Neural cell (in vitro differentiated cells): ENCODE results near the gene SUGCT. TPM values are rescaled to one million over a fixed set of nuclear protein-coding genes. Genes with fewer than 3 reads are reported as not detected.

Experiments
- H2AFZ ChIP-seq: fragments of 200-600, 300-800 bp; sonication (generic), shearing (Covaris generic); 2 replicates; pipeline ENCODE4 v1.6.0; 2014; ENCODE audit warnings: low read depth, mild to moderate bottlenecking, antibody characterized with exemption, low read length, moderate library complexity
- H3F3A ChIP-seq: fragments of 200-600 bp; shearing (Covaris generic); 2 replicates; pipeline ENCODE4 v1.6.1; 2016; ENCODE audit warnings: mild to moderate bottlenecking, moderate library complexity, mixed read lengths, antibody characterized with exemption, low read length; ENCODE audit not compliant: insufficient read depth, poor library complexity, severe bottlenecking
- H3K27ac ChIP-seq: fragments of 200-600, 300-800 bp; sonication (generic), shearing (Covaris generic); 2 replicates; pipeline ENCODE4 v1.5.1; 2014; ENCODE audit warnings: mild to moderate bottlenecking, low read length, moderate library complexity
- H3K27me3 ChIP-seq: fragments of 300-800, 200-600 bp; sonication (generic), shearing (Covaris generic); 2 replicates; pipeline ENCODE4 v1.6.0; 2014; ENCODE audit warnings: mild to moderate bottlenecking, low read depth, low read length, moderate library complexity; ENCODE audit not compliant: insufficient read depth
- H3K36me3 ChIP-seq: fragments of 300-800, 200-600 bp; sonication (generic), shearing (Covaris generic); 2 replicates; pipeline ENCODE4 v1.5.1; 2014; ENCODE audit warnings: mild to moderate bottlenecking, antibody characterized with exemption, low read length, moderate library complexity; ENCODE audit not compliant: insufficient read depth
- H3K4me2 ChIP-seq: fragments of 300-800, 200-600 bp; sonication (generic), shearing (Covaris generic); 2 replicates; pipeline ENCODE4 v1.6.0; 2014; ENCODE audit warnings: mild to moderate bottlenecking, low read length
- H3K4me3 ChIP-seq: fragments of 300-800, 200-600 bp; sonication (generic), shearing (Covaris generic); 2 replicates; pipeline ENCODE4 v1.5.1; 2014; ENCODE audit warnings: mild to moderate bottlenecking, low read length, moderate library complexity
- H3K79me2 ChIP-seq: fragments of 200-600 bp; shearing (Covaris generic); replicated peaks from 2 replicates; pipeline ENCODE4 v1.6.0; 2014; ENCODE audit warnings: mild to moderate bottlenecking, low read length, moderate library complexity; ENCODE audit not compliant: insufficient read depth
- H3K9ac ChIP-seq: fragments of 300-800, 200-600 bp; sonication (generic), shearing (Covaris generic); 2 replicates; pipeline ENCODE4 v1.6.1; 2016; ENCODE audit warnings: mild to moderate bottlenecking, low read length, mixed read lengths
- H3K9me2 ChIP-seq: fragments of 200-600 bp; shearing (Covaris generic); 2 replicates; pipeline ENCODE4 v1.6.1; 2016; ENCODE audit warnings: mild to moderate bottlenecking, low read length, mixed read lengths; ENCODE audit not compliant: insufficient read depth
- H3K9me3 ChIP-seq: fragments of 200-600, 300-800 bp; sonication (generic), shearing (Covaris generic); 2 replicates; pipeline ENCODE4 v1.6.1; 2016; ENCODE audit warnings: mild to moderate bottlenecking, mixed run types, low read length, moderate library complexity, mixed read lengths
- H4K20me1 ChIP-seq: fragments of 200-600 bp; shearing (Covaris generic); 2 replicates; pipeline ENCODE4 v1.6.1; 2016; ENCODE audit warnings: mild to moderate bottlenecking, mixed run types; ENCODE audit not compliant: insufficient read depth
- CTCF ChIP-seq: fragments of 450-650 bp; IDR thresholded peaks from 2 replicates; pipeline ENCODE4 v1.5.1; 2014; ENCODE audit warnings: antibody characterized with exemption, mild to moderate bottlenecking, moderate library complexity; ENCODE audit not compliant: poor library complexity, severe bottlenecking
- EP300 ChIP-seq: fragments of 450-650 bp; conservative IDR thresholded peaks from 2 replicates; pipeline ENCODE4 v1.6.1; 2014; ENCODE audit warnings: antibody characterized with exemption, mild to moderate bottlenecking, moderate library complexity; ENCODE audit not compliant: poor library complexity, severe bottlenecking
- EZH2 ChIP-seq: fragments of 200-600, 300-800 bp; shearing (Covaris generic), sonication (generic); IDR thresholded peaks from 2 replicates; pipeline ENCODE4 v1.6.1; 2014; ENCODE audit warnings: antibody characterized with exemption, low read length, borderline replicate concordance, mild to moderate bottlenecking; ENCODE audit not compliant: insufficient read depth, poor library complexity, severe bottlenecking
- MXI1 ChIP-seq: fragments of 450-650 bp; conservative IDR thresholded peaks from 2 replicates; pipeline ENCODE4 v1.6.1; 2014; ENCODE audit warnings: antibody characterized with exemption, mild to moderate bottlenecking; ENCODE audit not compliant: poor library complexity, severe bottlenecking
- POLR2AphosphoS5 ChIP-seq: IDR thresholded peaks from 2 replicates; pipeline ENCODE4 v1.6.1; 2012
- RAD21 ChIP-seq: fragments of 450-650 bp; conservative IDR thresholded peaks from 2 replicates; pipeline ENCODE4 v1.6.1; 2014; ENCODE audit warnings: antibody characterized with exemption, mild to moderate bottlenecking, moderate library complexity
- SMC3 ChIP-seq: fragments of 450-650 bp; conservative IDR thresholded peaks from 2 replicates; pipeline ENCODE4 v1.6.1; 2014; ENCODE audit warnings: antibody characterized with exemption, mild to moderate bottlenecking, moderate library complexity; ENCODE audit not compliant: poor library complexity
- TAF1 ChIP-seq: IDR thresholded peaks from 2 replicates; pipeline ENCODE4 v1.6.1; 2012; ENCODE audit warnings: low read depth
- polyA plus RNA-seq: library from polyadenylated mRNA; depleted of rRNA; stranded (reverse); fragments of >200 nt; gene quantifications from 2 replicates; pipeline ENCODE4 v1.2.3, GENCODE V29; 2014
- TF ChIP-seq, protein P1 (sequence below): IDR thresholded peaks from 2 replicates; pipeline ENCODE4 v1.6.1; 2012; ENCODE audit warnings: borderline replicate concordance

SUGCT gene
- polyA plus RNA-seq, 1 donor from 2014 or later: not detected

DNA sequence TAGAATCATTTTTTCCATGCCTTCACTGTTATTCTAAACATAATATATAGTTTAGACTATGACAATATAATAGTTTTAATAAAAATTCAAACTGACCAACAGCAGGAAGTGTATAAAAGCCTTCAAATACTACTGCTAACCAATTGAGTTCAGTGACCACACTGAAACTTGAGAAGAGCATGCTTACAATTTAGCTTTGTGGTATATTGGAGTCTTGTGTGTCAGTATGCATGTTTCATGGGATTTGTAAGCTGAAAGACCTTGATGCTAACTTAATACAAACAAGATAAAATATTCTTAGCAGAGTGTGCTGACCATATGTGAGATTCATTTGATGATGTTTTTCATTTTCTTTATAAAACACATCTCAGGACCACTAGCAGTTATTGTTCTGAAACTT lies 395.5 kb downstream of the SUGCT start:
- Histone ChIP-seq H4K20me1 (no peaks in the 10 kb centered on the region), H3K4me2 (no peak overlapping the region), H3K27ac (no peak overlapping the region), H3F3A (no peaks in the 10 kb centered on the region), H3K9me3 (no peaks in the 10 kb centered on the region), H3K4me3 (no peak overlapping the region), H3K27me3 (no peaks in the 10 kb centered on the region), H3K9me2 (no peaks in the 10 kb centered on the region), H3K9ac (no peak overlapping the region), H3K79me2 (no peaks in the 10 kb centered on the region), H3K36me3 (no peaks in the 10 kb centered on the region), H2AFZ (no peak overlapping the region)
- TF ChIP-seq, protein P1, sequence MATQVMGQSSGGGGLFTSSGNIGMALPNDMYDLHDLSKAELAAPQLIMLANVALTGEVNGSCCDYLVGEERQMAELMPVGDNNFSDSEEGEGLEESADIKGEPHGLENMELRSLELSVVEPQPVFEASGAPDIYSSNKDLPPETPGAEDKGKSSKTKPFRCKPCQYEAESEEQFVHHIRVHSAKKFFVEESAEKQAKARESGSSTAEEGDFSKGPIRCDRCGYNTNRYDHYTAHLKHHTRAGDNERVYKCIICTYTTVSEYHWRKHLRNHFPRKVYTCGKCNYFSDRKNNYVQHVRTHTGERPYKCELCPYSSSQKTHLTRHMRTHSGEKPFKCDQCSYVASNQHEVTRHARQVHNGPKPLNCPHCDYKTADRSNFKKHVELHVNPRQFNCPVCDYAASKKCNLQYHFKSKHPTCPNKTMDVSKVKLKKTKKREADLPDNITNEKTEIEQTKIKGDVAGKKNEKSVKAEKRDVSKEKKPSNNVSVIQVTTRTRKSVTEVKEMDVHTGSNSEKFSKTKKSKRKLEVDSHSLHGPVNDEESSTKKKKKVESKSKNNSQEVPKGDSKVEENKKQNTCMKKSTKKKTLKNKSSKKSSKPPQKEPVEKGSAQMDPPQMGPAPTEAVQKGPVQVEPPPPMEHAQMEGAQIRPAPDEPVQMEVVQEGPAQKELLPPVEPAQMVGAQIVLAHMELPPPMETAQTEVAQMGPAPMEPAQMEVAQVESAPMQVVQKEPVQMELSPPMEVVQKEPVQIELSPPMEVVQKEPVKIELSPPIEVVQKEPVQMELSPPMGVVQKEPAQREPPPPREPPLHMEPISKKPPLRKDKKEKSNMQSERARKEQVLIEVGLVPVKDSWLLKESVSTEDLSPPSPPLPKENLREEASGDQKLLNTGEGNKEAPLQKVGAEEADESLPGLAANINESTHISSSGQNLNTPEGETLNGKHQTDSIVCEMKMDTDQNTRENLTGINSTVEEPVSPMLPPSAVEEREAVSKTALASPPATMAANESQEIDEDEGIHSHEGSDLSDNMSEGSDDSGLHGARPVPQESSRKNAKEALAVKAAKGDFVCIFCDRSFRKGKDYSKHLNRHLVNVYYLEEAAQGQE: no peak
- no peak for TF ChIP-seq POLR2AphosphoS5
- TF ChIP-seq EP300: no peak
- TF ChIP-seq CTCF: no peak
- TF ChIP-seq TAF1: no peak
- TF ChIP-seq SMC3: no peak
- TF ChIP-seq EZH2: no peak
- TF ChIP-seq MXI1: no peak
- no peak for TF ChIP-seq RAD21

GRCh38 chr7:40531956-40532355 lies 397.2 kb downstream of the SUGCT start:
- H3F3A ChIP-seq: no peaks in the 10 kb centered on the region
- H3K27me3 ChIP-seq: no peaks in the 10 kb centered on the region
- H2AFZ ChIP-seq: no peak overlapping the region
- no peaks in the 10 kb centered on the region for H3K79me2 ChIP-seq
- no peaks in the 10 kb centered on the region for H4K20me1 ChIP-seq
- no peak overlapping the region for H3K27ac ChIP-seq
- no peaks in the 10 kb centered on the region for H3K36me3 ChIP-seq
- no peak for TF ChIP-seq RAD21
- no peak for TF ChIP-seq EP300
- no peak for TF ChIP-seq POLR2AphosphoS5
- no peak for TF ChIP-seq SMC3
- no peak for TF ChIP-seq CTCF
- no peak for TF ChIP-seq EZH2
- TF ChIP-seq MXI1: no peak
- TF ChIP-seq, protein P1: no peak
- no peak for TF ChIP-seq TAF1
- no peaks in the 10 kb centered on the region for H3K9me2 ChIP-seq
- H3K4me3 ChIP-seq: no peak overlapping the region
- no peak overlapping the region for H3K4me2 ChIP-seq
- no peaks in the 10 kb centered on the region for H3K9me3 ChIP-seq
- no peak overlapping the region for H3K9ac ChIP-seq
